ENCODE data around the gene COMTD1. TPM values are rescaled to one million over a fixed set of nuclear protein-coding genes. Genes with fewer than 3 reads are reported as not detected.
"Not testable (repeated sequence)": the region's sequence is repeated elsewhere in the genome, so short reads cannot be mapped to it uniquely, and the experiment has no call there.

Gene COMTD1
- total and polyA plus RNA-seq, 2 of the 8 experiments (the other 6 are each of a cell fraction or from before 2014, with no cell fraction given) = 31.9 to 42.4 TPM

GRCh38 chr10:75203046-75203620 is 32.6 kb downstream of the COMTD1 start:
- ChIA-PET CTCF (ENCODE audit: partially characterized antibody) (interaction anchor here (0.7 to 11.0 kb wide), 7 partner anchors 8 to 1079 kb away, joined by 3 to 128 read pairs (median 5); partner anchors contain the start of gene COMTD1), POLR2A (ENCODE audit: partially characterized antibody) (interaction anchor here (0.6 to 36.7 kb wide), 3 partner anchors 25 to 1590 kb away, joined by 3 to 801 read pairs (median 4); partner anchors contain the start of gene COMTD1)

More at GRCh38 chr10:75203046-75203620, 32.6 kb downstream of the COMTD1 start:
- not testable (repeated sequence) for H4K20me1 ChIP-seq (replicated peaks in 1 of 2; ENCODE audit: control insufficient read depth in 1 of 2, insufficient read depth in 2 of 2, low read length in 2 of 2); H3K4me3 ChIP-seq (ENCODE audit: extremely low read depth in 1 of 4, insufficient read depth in 2 of 4, low read depth in 3 of 4, low read length in 4 of 4); H3K14ac ChIP-seq (ENCODE audit: insufficient read length); H3K56ac ChIP-seq (replicated peaks; ENCODE audit: insufficient read length, low read depth, low read length); H3K9me3 ChIP-seq (ENCODE audit: insufficient read depth in 2 of 2, low read depth in 1 of 2, low read length in 1 of 2); FAIRE-seq; H2BK5ac ChIP-seq (ENCODE audit: low read depth, low read length); H3K4me2 ChIP-seq (ENCODE audit: insufficient read depth in 1 of 2, low read depth in 2 of 2, low read length in 2 of 2); H4K8ac ChIP-seq (ENCODE audit: extremely low read depth, insufficient read depth, low read length); H2BK15ac ChIP-seq (ENCODE audit: low read length); DNase-seq (ENCODE audit: low read depth in 1 of 2, low spot score in 2 of 2); H3K79me2 ChIP-seq (ENCODE audit: control insufficient read depth in 1 of 2, insufficient read depth in 2 of 2, low read length in 2 of 2); H3K27ac ChIP-seq (ENCODE audit: low read depth, low read length); H3K18ac ChIP-seq (ENCODE audit: extremely low read depth, low read length); H4K91ac ChIP-seq (replicated peaks; ENCODE audit: insufficient read length, low read length); H2AFZ ChIP-seq (ENCODE audit: low read length); H3K23ac ChIP-seq (ENCODE audit: insufficient read length); H2BK12ac ChIP-seq (ENCODE audit: low read depth, low read length); H3K9ac ChIP-seq (replicated peaks in 1 of 4; ENCODE audit: extremely low read depth in 1 of 4, low read depth in 3 of 4, low read length in 3 of 4); H2AK5ac ChIP-seq (ENCODE audit: low read depth, low read length); H2BK120ac ChIP-seq (replicated peaks; ENCODE audit: low read depth, low read length); H3K36me3 ChIP-seq (ENCODE audit: control insufficient read depth in 2 of 4, insufficient read depth in 4 of 4, low read length in 3 of 4); H3K4ac ChIP-seq (replicated peaks; ENCODE audit: insufficient read length, low read depth, low read length); H3K27me3 ChIP-seq (replicated peaks in 1 of 4; ENCODE audit: control insufficient read depth in 3 of 4, extremely low read depth in 1 of 4, insufficient read depth in 3 of 4, low read length in 3 of 4); H4K5ac ChIP-seq (ENCODE audit: insufficient read length, low read depth, low read length); H2BK20ac ChIP-seq (ENCODE audit: low read length); H3K79me1 ChIP-seq (ENCODE audit: low read depth, low read length); H3K23me2 ChIP-seq (ENCODE audit: low read depth, low read length)
- peaks cover 3 to 10% (median 7%) of the 10 kb centered on the region in 4 experiments for H3K4me1 ChIP-seq (replicated peaks in 1 of 4; ENCODE audit: control insufficient read depth in 3 of 4, insufficient read depth in 4 of 4, low read length in 3 of 4)
- 88% methylated on average over 11 of the region's 11 CpGs; no CpG with 5 or more reads in 1 of the 2 experiments for WGBS, 2 experiments (ENCODE audit: extremely low coverage in 1 of 2, insufficient coverage in 1 of 2, insufficient read length in 1 of 2, insufficient replicate concordance in 2 of 2, low coverage in 1 of 2, low lambda C conversion rate in 2 of 2, missing lambda C conversion rate in 1 of 2)
